GM23338 (cell line): ENCODE measurements around the gene SMURF1.

Source experiments
- EZH2 ChIP-seq: fragments of 200-600 bp; sonication (generic); IDR thresholded peaks from one replicate; pipeline ENCODE4 v1.8.0; 2017; ENCODE audit warnings: antibody characterized with exemption, mild to moderate bottlenecking, low read depth; ENCODE audit not compliant: unreplicated experiment
- TF ChIP-seq, protein P1 (sequence below): IDR thresholded peaks from one replicate; pipeline ENCODE4 v1.6.1; 2018; ENCODE audit warnings: antibody characterized with exemption; ENCODE audit not compliant: unreplicated experiment

DNA sequence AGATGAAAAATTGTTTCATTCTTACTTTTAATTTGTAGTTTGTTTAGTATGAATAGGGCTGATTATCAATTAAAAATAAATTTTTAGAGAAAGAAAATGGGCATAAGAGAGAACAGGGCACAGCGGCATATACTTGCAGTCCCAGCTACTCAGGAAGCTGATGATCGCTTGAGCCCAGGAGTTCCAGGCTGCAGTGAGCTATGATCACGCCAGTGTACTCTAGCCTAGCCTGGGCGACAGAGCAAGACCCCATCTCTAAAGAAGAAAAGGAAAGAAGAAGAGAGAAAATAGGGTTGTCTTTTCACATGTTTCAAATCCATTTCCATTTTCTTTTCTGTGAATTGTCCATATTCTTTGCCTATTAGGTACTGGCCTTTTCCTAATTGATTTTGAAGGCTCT lies 8.0 kb downstream of the SMURF1 start:
- TF ChIP-seq, protein P1, sequence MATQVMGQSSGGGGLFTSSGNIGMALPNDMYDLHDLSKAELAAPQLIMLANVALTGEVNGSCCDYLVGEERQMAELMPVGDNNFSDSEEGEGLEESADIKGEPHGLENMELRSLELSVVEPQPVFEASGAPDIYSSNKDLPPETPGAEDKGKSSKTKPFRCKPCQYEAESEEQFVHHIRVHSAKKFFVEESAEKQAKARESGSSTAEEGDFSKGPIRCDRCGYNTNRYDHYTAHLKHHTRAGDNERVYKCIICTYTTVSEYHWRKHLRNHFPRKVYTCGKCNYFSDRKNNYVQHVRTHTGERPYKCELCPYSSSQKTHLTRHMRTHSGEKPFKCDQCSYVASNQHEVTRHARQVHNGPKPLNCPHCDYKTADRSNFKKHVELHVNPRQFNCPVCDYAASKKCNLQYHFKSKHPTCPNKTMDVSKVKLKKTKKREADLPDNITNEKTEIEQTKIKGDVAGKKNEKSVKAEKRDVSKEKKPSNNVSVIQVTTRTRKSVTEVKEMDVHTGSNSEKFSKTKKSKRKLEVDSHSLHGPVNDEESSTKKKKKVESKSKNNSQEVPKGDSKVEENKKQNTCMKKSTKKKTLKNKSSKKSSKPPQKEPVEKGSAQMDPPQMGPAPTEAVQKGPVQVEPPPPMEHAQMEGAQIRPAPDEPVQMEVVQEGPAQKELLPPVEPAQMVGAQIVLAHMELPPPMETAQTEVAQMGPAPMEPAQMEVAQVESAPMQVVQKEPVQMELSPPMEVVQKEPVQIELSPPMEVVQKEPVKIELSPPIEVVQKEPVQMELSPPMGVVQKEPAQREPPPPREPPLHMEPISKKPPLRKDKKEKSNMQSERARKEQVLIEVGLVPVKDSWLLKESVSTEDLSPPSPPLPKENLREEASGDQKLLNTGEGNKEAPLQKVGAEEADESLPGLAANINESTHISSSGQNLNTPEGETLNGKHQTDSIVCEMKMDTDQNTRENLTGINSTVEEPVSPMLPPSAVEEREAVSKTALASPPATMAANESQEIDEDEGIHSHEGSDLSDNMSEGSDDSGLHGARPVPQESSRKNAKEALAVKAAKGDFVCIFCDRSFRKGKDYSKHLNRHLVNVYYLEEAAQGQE = no peak
- TF ChIP-seq EZH2 = no peak
